NCI-H187 treated with DMSO at 0.1 percent for 48 hours (cell line): ENCODE measurements around the gene ALX3.

ENCODE experiments used
- DNase-seq: peaks from one replicate; lab custom pipeline; 2025; lab: John Stamatoyannopoulos, UW

Gene ALX3

DNA sequence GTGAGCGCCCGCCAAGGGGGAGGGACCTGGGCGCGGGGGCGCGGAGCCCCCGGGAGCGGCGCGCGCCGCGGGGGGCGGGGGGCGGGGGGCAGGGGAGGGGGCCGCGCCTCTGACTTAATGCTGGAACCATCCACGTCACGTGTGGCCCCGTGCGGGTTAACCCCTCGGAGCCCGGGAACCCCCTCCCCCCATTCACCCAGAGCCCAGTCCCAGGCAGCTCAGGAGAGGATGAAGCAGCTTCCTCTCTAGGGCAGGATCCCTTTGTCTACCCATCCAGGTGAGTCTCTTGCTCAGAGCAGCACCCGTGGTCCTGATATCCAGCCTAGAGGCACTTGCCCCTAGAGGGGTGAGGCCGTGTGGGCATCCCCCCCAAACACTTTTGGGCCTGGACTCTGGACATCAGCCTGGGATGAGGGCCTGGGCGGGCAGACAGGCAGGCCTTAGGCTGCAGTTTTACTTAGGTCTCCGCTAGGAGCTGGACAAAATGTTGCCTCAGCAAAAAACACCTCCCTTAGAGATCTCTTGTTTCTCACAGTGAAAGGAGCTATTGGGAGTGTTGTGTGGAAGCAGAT, at the start of gene ALX3:
ALX3 (minus strand) TSS at position 2 of the 572 bp plus-strand sequence. CDS start 60 bp downstream, outside the sequence.
- no peak for DNase-seq

DNA sequence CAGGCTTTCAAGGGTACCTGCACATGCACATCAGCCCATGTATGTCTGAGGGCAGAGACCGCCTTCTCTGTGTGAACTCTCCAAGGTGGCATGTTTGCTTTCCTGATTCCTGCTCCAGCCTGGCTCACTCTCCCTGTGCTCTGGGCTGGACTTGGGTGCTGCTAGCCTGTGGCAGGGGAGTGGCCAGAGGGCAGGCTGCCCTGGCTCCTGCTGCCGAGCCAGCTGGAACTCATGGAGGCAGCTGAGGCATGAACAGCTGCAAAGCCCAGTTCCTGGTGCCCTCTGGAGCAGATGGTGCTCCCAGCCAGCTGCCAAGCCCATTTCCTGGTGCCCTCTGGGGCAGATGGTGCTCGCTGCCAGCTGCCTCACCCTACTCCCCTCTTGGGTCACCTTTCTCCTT, 49.4 kb upstream of the ALX3 start:
- DNase-seq: no peak

DNA sequence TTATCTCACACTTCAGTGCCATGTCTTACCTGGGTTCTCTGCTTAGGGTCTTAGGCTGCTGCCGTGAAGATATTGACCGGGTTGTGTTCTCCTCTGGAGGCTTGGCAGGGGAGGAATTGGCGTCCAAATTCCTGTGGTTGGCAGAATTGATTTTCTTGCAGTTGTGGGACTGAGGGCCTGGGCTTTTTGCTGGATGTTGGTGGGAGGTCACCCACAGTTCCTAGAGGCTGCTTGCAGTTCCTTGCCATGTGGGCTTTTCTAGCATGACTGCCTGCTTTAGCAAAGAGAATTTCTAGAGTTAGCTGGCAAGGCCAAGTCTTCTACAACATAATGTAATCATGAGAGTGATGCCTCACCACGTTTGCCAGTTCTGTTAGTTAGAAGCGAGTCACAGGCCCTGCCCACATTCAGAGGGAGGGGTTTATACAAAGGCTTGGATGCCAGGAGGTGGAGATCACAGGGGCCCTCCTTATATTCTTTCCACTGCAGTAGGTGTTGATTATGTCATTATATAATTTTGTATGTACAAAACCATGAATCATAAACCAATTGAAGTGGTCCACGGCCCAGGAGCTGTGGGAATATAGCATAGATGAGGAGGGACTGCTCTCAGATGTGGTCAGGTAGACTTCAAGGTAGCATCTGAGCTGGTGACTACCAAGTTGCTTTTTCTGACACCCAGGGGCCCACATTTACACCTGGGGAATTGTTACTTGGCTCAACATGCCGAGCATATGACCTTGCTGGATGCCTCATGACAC, 48.3 kb upstream of the ALX3 start:
- DNase-seq: no peak

DNA sequence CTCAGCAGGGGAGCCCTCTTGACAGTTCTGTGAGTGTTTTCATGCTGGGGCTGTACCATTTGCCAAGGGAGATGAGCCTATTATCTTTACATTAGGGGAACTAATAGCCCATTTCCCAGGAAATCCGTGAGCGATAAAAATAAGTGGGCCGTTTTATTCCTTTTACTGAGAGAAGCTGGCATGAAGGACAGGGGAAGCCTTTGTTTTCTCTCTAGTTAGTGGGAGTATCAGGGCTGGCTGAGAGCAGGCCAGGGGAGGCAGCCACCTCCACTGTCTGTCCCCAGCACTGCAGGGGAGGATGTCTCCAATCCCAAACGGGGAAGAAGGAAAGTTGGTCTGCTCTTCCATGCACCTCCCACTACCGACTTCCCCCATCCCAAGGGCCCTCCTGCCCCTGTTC, 44.3 kb upstream of the ALX3 start:
- peak; percentile 13 for DNase-seq

DNA sequence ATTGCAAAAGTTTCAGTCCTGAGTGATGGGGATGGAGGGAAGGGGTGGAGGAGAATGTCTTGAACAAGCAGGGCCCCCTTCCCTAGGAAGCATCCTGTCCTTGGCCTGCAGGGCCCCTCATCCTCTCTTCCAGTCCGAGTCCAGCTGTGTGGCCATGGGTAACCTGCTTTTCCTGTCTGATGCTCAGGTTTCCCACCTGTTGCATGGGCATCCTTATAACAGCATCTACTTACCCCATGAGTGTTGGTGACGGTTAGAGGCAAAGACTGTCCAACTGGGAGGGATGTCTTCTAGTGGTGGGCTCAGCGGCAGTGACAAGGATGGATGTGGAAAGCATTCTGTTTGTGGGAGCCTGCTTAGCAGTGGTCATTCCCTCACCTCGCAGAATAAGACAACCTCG, 43.7 kb upstream of the ALX3 start:
- DNase-seq: no peak

DNA sequence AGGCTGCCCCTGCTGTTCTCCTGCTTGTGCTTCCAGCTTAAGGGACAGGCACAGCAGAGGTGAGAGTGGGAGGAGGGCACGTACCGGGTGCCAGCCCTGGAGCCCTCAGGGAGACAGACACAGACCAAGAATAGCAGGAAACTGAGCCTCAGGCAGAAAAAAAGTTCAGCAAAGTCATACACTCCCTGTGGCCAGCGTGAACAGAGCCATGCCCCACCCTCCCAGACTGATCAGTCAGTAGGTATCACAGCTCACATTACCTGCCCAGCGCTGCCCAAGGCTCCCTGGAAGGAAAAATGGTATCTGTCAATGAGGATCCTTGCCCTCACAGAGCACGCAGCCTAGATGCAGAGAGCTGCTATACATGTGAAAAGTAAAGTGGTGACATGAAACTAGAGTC, 43.1 kb upstream of the ALX3 start:
- DNase-seq: no peak

DNA sequence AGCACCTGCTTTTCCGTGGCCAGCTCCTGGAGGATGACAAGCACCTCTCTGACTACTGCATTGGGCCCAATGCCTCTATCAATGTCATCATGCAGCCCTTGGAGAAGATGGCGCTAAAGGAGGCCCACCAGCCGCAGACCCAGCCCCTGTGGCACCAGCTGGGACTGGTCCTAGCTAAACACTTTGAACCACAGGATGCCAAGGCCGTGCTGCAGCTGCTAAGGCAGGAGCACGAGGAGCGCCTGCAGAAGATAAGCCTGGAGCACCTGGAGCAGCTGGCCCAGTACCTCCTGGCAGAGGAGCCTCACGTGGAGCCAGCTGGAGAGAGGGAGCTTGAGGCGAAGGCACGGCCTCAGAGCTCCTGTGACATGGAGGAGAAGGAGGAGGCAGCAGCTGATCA, 42.2 kb upstream of the ALX3 start:
- DNase-seq: no peak

DNA sequence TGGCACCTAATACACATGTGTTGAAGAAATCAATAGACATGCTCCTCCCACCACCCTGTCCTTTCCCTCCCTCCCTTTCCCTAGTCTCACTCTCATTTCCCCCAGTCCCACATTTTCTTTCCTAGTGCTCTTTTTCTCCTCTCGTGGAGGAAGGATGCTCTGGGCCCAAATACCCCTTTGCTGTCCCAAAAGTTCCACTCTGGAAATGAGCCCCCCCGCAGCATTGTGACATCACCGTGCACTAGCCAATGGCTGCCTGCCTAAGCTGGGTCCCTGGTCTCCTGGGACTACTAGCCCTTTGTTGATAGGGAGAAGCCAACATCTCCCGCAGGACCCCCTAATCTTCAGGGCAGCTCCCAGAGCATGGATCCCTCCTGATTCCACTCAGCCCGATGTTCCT, 41.7 kb upstream of the ALX3 start, which contains the start of gene UBL4B:
UBL4B (plus strand) TSS at position 301 of the 400 bp plus-strand sequence; CDS start at position 393, 92 bp downstream.
- no peak for DNase-seq

DNA sequence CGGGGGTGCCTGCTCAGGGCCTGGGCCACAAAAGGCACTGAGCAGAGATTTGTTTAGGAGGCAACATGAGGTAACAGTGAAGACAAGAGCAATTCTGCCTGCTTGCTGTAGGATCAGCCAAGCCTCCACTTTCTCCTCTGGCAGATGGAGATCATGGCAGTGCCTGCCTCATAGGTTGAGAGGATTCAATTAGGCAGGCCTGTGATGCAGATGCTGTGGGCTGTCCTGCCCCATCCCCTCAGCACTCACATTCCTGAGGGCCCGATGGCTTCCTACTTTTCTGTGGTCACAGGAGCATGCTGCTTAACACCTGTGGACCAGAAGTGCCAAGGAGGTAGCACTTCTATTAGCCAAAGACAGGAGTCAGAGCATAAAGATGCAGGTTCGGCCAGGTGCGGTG, 40.6 kb upstream of the ALX3 start:
- DNase-seq: no peak

DNA sequence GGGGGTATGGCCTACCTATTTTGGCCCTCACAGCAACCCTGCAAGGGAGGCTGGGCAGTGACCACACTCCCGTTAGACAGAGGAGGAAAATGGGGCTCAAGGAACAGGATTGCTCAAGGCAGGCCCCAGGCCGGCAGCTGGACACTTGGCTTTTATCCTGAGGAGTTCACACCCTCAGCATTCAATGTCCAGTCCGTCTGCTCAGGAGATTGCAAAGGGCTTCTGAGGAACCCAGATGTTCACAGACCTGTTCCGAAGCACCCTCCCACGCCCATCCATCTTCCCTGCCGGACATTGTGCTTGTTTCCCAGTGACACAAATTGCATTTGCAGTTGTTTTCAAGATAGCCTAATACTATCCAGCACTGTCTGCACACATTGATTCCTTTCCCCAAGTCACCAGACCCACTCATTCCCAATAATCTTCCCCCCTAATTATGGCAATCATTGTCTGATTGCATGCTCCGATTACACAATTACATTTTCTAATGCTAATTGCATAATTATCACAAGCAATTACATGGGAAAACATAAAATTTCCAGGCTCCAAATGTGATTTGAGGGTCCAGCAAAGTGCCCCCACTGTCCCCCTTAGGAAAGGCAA, 37.5 kb upstream of the ALX3 start:
- no peak for DNase-seq

DNA sequence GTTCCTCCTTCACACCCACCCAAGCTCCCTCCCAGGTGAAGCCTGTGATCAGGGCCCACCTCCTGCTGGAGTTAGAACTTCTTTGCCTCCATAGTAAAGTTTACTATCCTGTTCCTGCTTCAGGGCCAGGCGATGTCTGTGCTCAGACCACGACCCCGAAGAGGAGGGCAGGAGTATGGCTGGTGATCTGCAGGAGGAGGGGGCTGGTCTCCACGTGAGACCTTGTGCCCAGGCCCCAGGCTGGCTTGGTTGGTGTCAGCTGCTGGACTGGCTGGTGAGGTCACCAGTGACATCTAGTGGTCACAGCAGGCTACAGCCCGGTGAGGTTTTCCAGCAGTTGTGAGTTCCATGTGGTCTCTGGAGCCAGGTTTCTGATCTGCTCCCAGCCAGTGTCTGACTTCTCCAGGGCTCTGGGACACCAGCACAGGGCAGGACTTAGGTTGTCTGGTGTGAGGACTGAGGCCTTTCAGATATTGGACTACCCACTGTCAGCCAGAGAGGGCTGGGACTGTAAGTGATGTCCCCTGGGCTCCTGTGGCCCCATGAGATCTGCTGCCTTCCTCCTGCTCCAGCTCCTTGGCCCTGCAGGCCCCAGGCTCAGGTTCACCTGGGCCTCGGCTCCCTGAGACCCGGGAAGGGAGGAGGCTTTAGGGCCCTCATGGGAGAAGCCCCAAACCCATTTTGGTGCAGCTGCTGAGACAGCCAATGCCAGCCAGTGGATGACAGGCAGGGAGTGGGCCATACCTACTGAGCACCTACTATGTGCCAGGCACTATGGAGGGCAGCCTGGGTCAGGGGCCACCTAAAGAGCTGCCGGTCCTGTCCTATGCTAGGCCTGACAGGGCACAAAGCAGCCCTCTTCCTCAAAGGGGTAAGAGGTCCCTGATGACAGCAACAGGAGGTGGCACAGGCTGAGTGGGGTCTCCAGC, 35.8 kb upstream of the ALX3 start:
- DNase-seq: peak; percentile 12

DNA sequence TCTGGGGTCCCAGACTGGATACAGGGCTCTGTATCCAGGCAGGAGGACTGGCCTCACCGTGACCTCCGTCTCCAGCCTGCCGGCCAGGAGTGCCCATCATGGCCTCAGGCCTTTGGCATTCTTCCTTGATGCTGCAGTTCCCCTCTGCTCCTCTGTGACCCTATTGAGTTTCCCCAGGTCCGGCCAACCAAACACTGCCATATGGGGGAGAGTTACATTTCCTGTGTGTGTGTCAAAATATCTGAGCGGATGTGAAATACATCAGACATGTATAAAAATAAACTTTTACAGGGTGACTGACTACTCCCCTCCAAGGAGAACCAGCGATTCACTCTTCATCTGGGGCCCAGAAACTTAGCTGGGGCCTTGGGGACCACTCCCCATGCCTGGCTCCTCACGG, 31.6 kb upstream of the ALX3 start:
- no peak for DNase-seq

DNA sequence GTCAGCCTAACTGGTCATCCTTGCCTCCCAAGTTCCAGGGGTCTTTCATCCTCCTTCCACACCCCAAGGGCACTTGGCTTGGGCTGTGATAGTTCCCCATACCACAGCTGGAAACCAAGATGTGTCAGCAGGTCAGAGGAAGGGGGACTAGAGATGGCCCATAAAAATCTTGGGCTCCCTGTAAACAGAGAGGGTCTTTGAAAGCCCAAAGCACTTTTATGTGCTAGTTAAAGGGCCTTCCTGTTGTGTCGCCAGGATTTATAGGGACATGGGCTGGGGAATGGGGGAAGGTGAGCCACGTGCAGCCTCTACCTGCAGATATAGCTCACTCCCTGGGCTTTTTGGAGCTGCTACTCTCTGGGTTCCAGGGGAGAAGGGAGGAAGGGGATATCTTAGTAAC, 29.9 kb upstream of the ALX3 start:
- DNase-seq: no peak

DNA sequence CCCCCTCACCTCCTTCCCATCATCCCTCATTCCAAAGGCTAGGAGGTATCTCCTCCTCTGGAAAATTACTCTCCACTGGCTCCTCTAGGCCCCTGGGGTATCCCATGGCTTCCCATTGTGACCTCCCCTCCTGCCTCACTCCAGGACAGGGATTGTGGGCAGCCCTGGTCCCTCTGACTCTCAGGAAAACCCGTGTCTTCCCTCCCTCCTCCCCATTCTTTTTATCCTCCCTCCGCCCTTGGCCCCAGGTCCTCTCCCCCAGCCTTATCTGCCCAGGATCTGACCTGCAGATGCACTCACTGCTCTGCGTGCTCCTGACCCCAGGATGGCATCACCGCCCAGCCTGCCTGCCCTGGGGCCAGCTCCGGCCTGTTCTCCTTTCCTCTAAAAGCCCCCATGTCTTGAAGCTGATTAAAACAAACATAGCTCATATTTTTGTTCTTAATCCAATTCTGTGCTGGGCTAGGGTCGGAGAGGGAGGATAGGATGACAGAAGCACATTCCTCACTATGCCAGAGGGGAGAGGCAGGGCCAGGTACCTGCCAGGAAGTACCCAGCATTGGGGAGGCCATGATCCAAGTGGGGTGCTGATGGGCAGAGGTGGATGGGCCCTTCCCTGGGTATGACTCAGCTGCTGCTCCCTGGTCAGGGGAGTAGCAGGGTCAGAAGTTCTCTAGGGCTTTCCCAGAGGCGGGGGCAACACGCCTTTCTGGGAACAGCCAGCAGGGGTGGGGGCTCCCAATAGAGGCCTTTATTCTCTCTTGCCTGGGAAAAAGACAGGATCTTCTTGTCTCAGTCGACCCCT, 28.0 kb upstream of the ALX3 start:
- no peak for DNase-seq

DNA sequence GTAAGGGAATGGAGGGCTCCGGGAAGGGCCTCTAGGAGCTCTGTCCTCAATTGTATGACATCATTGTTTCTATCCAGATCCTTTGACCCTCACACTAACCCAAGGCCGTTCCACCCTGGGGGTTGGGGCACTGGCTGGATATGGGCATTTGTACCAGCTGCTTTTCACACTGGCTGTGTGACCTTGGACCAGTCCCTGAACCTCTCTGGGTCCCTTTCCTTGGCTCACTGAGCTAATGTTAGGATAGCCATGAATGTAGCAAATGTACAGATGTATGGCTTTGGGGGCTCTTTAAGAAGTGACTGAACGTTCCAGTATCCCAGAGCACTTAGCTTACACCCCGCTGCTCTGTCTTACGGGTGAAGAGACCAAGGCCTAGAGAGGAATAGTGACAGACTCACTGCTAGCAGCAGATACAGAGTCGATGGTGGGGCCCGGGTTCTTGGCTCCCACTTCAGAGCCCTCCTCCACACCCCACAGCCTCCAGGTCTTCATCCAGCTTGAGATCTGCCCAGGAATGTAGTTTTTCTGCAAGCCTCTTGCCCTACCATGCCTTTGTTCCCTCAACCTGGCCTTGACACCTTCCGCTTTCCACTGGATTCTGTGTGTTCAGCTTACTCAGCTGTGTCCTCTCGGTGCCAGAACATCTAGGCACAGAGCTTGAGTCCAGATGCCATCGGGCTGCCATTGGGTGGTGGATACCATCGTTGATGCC, 27.2 kb upstream of the ALX3 start:
- DNase-seq: no peak

DNA sequence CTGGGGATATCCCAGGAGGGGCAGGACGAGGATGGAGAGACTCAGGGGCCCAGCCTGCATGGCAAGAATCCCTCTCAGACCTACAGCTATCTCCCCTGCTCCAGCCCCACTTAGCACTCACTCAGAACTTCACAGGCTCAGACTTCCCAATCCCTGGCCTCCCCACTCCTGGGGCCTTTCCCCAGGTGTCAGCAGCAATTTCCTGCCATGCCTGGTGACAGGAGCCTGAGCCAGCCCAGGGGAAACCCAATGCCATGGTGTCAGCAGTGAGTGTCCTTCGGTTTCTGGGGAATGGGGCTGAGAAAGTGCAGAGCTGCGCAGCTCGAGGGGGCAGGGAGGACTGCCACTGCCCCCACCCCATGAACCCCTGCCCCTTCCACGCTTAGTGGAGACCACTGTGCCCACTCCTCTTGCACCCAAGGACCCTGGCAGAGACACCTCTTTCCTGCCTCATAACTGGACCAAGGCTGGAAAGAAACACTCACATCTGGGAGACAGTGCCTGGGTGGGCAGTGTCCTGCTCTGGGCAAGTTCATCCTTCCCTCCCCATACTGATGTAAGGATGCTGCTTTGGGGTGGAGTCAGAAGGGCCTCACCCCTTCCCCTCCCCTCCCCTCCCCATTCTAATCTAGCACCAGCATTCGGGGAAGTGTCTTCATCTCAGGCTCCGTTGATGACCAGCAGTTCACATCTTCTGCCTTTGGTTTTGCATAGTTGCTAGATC, 24.6 kb upstream of the ALX3 start:
- no peak for DNase-seq

DNA sequence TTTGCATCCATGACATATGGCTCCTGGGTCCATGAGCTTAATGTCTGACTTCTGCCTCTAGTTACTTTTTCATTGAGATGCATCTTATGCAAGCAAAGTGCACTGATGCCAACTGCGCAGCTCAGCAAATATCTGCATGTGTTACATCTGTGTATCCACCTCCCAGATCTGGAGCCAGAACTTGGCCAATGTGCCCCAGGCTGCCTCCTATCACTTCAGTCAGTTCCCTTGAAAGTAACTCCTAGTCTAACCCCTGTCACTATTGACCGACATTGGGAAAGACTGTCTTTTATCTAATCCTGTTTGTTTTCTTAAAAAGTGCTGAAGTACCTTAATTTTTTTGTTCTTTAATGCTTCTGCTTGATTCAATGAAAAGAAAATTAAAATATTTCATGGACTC, 22.5 kb upstream of the ALX3 start:
- no peak for DNase-seq

DNA sequence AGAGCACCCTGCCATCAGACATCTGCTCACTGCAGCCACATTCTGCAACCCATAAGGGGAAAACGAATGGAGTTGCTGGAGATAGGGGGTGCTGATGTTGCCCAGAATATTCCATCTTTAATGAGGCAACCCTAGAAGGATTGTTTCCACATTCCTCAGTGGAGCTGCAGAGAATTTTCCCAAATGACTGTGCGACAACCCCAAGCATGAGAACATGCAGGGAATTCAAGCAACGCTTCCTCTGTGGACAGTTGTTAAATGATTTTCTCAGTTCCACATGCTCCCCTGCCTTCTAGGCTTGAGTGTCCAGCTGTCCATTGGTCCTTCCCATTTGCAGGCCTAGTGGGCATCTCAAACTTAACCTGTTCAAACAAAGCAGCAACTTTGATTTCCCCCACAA, 21.3 kb upstream of the ALX3 start:
- DNase-seq: no peak

DNA sequence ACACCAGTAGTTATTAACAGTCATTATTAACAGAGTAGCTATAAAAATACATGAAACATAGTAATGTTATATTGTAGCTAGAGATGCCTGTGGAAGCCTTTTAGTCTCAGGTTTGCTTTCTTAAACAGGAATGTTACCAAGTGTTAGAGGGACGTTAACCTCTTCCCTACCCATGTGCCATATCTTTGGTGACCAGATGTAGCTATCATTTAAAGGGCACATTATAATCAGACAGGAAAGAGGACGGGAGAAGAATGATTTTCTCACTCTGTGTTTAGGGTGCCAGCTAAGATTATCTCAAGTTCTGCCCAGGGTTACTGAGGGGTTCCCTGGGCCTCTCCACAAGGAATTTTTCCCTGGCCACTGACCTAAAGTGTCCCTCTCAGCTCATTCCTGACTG, 20.9 kb upstream of the ALX3 start:
- no peak for DNase-seq
